ENCODE measurements around the gene ALOXE3.

Gene ALOXE3

DNA sequence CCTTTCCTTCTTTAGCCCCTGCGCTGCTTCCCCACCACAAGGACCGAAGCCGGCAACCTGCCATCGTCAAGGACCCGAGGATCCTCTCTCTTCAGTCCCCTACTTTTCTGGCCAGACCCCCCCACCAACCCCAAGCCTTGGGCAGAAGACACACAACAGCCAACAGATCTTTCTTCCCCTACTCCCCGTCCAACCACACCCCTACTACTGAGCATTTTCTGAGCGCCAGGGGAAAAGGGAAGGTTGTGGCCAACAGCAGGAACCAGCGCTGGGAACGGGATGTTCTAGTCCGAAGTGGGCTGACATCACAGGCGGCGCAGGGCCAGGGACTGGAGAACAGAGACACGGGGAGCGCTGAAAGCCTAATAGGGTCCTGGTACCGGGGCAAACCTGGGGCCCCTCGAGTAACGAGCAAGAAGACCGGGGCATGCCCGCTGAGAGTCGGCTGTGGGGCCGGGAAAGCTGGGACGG lies 33.4 kb upstream of the ALOXE3 start:
- Histone ChIP-seq H3K79me2 (ENCODE audit: insufficient read depth, low read length) (peaks cover 11% of the 10 kb centered on the region; the same call in 1 of the 2 replicates), H3K4me3 (ENCODE audit: low read length, poor library complexity, severe bottlenecking) (peak overlapping the region; percentile 87), H3K27me3 (ENCODE audit: insufficient read depth, low read length, poor library complexity, severe bottlenecking) (no peaks in the 10 kb centered on the region), H3K9ac (ENCODE audit: low read depth, low read length, poor library complexity, severe bottlenecking) (peak overlapping the region; percentile 77), H3K9me3 (ENCODE audit: insufficient read depth, low read depth, low read length) (no peaks in the 10 kb centered on the region), H2AFZ (ENCODE audit: low read length) (peak overlapping the region; percentile 68), H3F3A (ENCODE audit: low read depth) (no peaks in the 10 kb centered on the region), H3K4me2 (ENCODE audit: low read depth, low read length, poor library complexity, severe bottlenecking) (peak overlapping the region; percentile 97), H3K36me3 (ENCODE audit: insufficient read depth, low read length) (peaks cover 16% of the 10 kb centered on the region; the same call in 1 of the 2 replicates), H3K9me2 (replicated peaks; ENCODE audit: low read depth, low read length) (no peaks in the 10 kb centered on the region), H4K20me1 (ENCODE audit: insufficient read depth, low read length, poor library complexity, severe bottlenecking) (peaks cover 15% of the 10 kb centered on the region), H3K4me1 (ENCODE audit: insufficient read depth, low read length, poor library complexity, severe bottlenecking) (peaks cover 29% of the 10 kb centered on the region)
- TF ChIP-seq CTCF (conservative IDR thresholded peaks at IDR 0.05; ENCODE audit: low read length): no peak
- TF ChIP-seq EZH2phosphoT487 (IDR thresholded peaks at IDR 0.05; ENCODE audit: borderline replicate concordance): no peak

DNA sequence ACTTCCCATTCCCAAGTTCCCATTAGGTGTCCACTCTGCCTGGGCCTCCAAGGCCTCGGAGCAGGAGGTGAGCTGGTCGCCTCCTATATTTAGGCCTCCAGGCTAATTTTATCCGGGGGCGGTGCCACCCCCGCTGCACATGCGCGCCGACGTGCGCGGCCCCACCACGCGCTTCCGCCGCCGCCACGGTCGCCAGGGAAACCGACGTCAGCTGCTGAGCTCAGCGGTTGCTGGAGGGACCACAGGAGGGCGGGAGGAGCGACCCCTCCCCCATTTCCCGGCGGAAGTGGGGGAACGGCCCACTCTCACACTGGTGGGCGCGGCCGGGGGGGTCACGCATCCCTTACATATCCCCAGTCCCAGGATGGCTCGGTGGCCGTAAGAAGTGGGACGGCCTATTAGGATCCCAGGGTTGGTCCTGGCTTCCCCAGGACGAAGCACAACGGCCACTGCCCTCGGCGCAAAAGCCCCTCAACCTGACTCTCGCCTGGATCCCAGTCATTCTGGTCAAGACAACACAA lies 32.9 kb upstream of the ALOXE3 start:
- H3K9ac ChIP-seq (ENCODE audit: low read depth, low read length, poor library complexity, severe bottlenecking): peak overlapping the region; percentile 77

GRCh38 chr17:8150194-8151119 lies 32.1 kb upstream of the ALOXE3 start:
- Histone ChIP-seq H3F3A (ENCODE audit: low read depth) (no peaks in the 10 kb centered on the region), H3K9me3 (ENCODE audit: insufficient read depth, low read depth, low read length) (no peaks in the 10 kb centered on the region), H2AFZ (ENCODE audit: low read length) (no peak overlapping the region), H3K9ac (ENCODE audit: low read depth, low read length, poor library complexity, severe bottlenecking) (peak overlapping the region; percentile 70), H4K20me1 (ENCODE audit: insufficient read depth, low read length, poor library complexity, severe bottlenecking) (peaks cover 15% of the 10 kb centered on the region), H3K4me2 (ENCODE audit: low read depth, low read length, poor library complexity, severe bottlenecking) (peak overlapping the region; percentile 97), H3K36me3 (ENCODE audit: insufficient read depth, low read length) (peaks cover 23% of the 10 kb centered on the region; the same call in 1 of the 2 replicates), H3K4me1 (ENCODE audit: insufficient read depth, low read length, poor library complexity, severe bottlenecking) (peaks cover 24% of the 10 kb centered on the region), H3K9me2 (replicated peaks; ENCODE audit: low read depth, low read length) (no peaks in the 10 kb centered on the region), H3K79me2 (ENCODE audit: insufficient read depth, low read length) (peaks cover 11% of the 10 kb centered on the region; the same call in 1 of the 2 replicates), H3K4me3 (ENCODE audit: low read length, poor library complexity, severe bottlenecking) (peak overlapping the region; percentile 87), H3K27me3 (ENCODE audit: insufficient read depth, low read length, poor library complexity, severe bottlenecking) (no peaks in the 10 kb centered on the region)
- TF ChIP-seq CTCF (conservative IDR thresholded peaks at IDR 0.05; ENCODE audit: low read length): no peak
- no peak for TF ChIP-seq EZH2phosphoT487 (IDR thresholded peaks at IDR 0.05; ENCODE audit: borderline replicate concordance)

More for the DNA sequence above, 32.9 kb upstream of the ALOXE3 start:
- H3F3A ChIP-seq (ENCODE audit: low read depth): no peaks in the 10 kb centered on the region
- H3K4me1 ChIP-seq (ENCODE audit: insufficient read depth, low read length, poor library complexity, severe bottlenecking): peaks cover 29% of the 10 kb centered on the region
- peak overlapping the region; percentile 97 for H3K4me2 ChIP-seq (ENCODE audit: low read depth, low read length, poor library complexity, severe bottlenecking)
- H3K79me2 ChIP-seq (ENCODE audit: insufficient read depth, low read length): peaks cover 11% of the 10 kb centered on the region; the same call in 1 of the 2 replicates
- peaks cover 15% of the 10 kb centered on the region for H4K20me1 ChIP-seq (ENCODE audit: insufficient read depth, low read length, poor library complexity, severe bottlenecking)
- H3K9me3 ChIP-seq (ENCODE audit: insufficient read depth, low read depth, low read length): no peaks in the 10 kb centered on the region
- H3K9me2 ChIP-seq (replicated peaks; ENCODE audit: low read depth, low read length): no peaks in the 10 kb centered on the region
- H3K4me3 ChIP-seq (ENCODE audit: low read length, poor library complexity, severe bottlenecking): peak overlapping the region; percentile 87
- no peak for TF ChIP-seq CTCF (conservative IDR thresholded peaks at IDR 0.05; ENCODE audit: low read length)
- no peak for TF ChIP-seq EZH2phosphoT487 (IDR thresholded peaks at IDR 0.05; ENCODE audit: borderline replicate concordance)
- H3K27me3 ChIP-seq (ENCODE audit: insufficient read depth, low read length, poor library complexity, severe bottlenecking): no peaks in the 10 kb centered on the region
- H3K36me3 ChIP-seq (ENCODE audit: insufficient read depth, low read length): peaks cover 20% of the 10 kb centered on the region; the same call in 1 of the 2 replicates
- peak overlapping the region; percentile 68 for H2AFZ ChIP-seq (ENCODE audit: low read length)
